Mucosa of stomach (tissue), 1 donor: ENCODE data around the gene SLC25A39.
"Not testable (repeated sequence)": the region's sequence is repeated elsewhere in the genome, so short reads cannot be mapped to it uniquely, and the experiment has no call there.

Experiments used
- H3K27me3 ChIP-seq: one replicate; pipeline ENCODE4 v1.7.0; 2013; ENCODE audit warnings: mild to moderate bottlenecking, low read length; ENCODE audit not compliant: control insufficient read depth, insufficient read depth
- H3K36me3 ChIP-seq: one replicate; pipeline ENCODE4 v1.7.0; 2013; ENCODE audit warnings: low read length; ENCODE audit not compliant: control insufficient read depth, insufficient read depth
- H3K4me1 ChIP-seq: one replicate; pipeline ENCODE4 v1.7.0; 2013; ENCODE audit warnings: mild to moderate bottlenecking, low read length; ENCODE audit not compliant: control insufficient read depth, insufficient read depth
- H3K4me3 ChIP-seq: one replicate; pipeline ENCODE4 v1.7.0; 2013; ENCODE audit warnings: low read length
- H3K9ac ChIP-seq: one replicate; pipeline ENCODE4 v1.7.0; 2013; ENCODE audit warnings: mild to moderate bottlenecking, low read length, moderate library complexity
- H3K9me3 ChIP-seq: one replicate; pipeline ENCODE4 v1.7.0; 2013; ENCODE audit warnings: mild to moderate bottlenecking, low read length, moderate library complexity; ENCODE audit not compliant: control insufficient read depth
- donor health status: Pancreatic carcinoma.

The SLC25A39 gene

DNA sequence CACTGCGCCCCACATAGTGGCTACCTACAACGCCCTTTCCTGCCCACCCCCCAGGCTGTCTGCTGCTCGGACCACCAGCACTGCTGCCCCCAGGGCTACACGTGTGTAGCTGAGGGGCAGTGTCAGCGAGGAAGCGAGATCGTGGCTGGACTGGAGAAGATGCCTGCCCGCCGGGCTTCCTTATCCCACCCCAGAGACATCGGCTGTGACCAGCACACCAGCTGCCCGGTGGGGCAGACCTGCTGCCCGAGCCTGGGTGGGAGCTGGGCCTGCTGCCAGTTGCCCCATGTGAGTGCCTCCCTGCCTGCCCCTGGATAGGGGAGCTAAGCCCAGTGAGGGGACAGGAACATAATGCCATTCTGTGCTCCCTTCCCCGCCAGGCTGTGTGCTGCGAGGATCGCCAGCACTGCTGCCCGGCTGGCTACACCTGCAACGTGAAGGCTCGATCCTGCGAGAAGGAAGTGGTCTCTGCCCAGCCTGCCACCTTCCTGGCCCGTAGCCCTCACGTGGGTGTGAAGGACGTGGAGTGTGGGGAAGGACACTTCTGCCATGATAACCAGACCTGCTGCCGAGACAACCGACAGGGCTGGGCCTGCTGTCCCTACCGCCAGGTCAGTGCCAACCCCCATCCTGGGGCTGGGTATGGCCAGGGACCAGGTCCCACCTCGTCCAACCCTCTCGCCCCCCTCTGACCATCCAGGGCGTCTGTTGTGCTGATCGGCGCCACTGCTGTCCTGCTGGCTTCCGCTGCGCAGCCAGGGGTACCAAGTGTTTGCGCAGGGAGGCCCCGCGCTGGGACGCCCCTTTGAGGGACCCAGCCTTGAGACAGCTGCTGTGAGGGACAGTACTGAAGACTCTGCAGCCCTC, 27.6 kb upstream of the SLC25A39 start:
- no peak overlapping the region for H3K4me3 ChIP-seq
- H3K4me1 ChIP-seq = peaks cover 5% of the 10 kb centered on the region
- H3K36me3 ChIP-seq = peaks cover 10% of the 10 kb centered on the region
- H3K9me3 ChIP-seq = no peaks in the 10 kb centered on the region
- H3K9ac ChIP-seq = no peak overlapping the region
- H3K27me3 ChIP-seq = no peaks in the 10 kb centered on the region

DNA sequence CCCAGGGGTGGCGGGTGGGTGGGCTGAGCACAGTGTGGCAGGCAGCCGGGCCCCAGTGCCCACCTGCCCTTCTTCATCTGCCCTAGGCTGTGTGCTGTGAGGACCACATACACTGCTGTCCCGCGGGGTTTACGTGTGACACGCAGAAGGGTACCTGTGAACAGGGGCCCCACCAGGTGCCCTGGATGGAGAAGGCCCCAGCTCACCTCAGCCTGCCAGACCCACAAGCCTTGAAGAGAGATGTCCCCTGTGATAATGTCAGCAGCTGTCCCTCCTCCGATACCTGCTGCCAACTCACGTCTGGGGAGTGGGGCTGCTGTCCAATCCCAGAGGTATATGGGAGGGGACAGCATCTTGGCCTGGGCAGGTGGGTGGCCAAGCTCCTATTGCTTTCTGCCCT, 26.8 kb upstream of the SLC25A39 start:
- Histone ChIP-seq H3K27me3 (no peaks in the 10 kb centered on the region), H3K36me3 (peaks cover 10% of the 10 kb centered on the region), H3K4me1 (peaks cover 8% of the 10 kb centered on the region), H3K9me3 (no peaks in the 10 kb centered on the region), H3K4me3 (no peak overlapping the region), H3K9ac (no peak overlapping the region)

GRCh38 chr17:44350733-44351226, 26.2 kb upstream of the SLC25A39 start:
- Histone ChIP-seq H3K9ac (no peak overlapping the region), H3K27me3 (no peaks in the 10 kb centered on the region), H3K4me1 (peaks cover 14% of the 10 kb centered on the region), H3K9me3 (no peaks in the 10 kb centered on the region), H3K36me3 (peaks cover 10% of the 10 kb centered on the region), H3K4me3 (no peak overlapping the region)

DNA sequence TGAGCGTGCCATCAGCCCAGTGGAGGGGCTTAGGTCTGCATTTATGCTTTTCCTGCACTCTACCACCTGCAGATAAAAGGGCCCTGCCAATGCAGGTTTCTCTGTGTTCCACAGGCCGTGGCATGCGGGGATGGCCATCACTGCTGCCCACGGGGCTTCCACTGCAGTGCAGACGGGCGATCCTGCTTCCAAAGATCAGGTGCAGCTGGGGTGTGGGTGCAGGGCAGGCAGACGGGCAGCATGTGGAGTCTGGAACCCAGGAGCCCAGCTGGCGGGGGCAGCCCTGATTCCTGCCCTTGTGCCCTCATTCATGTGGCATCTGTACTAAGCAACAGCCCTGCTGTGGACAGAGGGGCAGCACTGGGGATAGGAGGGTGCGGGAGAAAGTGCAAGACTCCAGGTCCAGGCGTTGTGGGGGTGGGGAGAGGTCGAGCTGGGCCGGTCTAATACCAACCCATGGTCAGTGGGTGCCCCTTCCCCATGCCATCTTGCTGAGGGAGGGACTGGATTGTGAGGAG, 25.0 kb upstream of the SLC25A39 start:
- peaks cover 16% of the 10 kb centered on the region for H3K4me1 ChIP-seq
- no peaks in the 10 kb centered on the region for H3K27me3 ChIP-seq
- H3K36me3 ChIP-seq = peaks cover 10% of the 10 kb centered on the region
- no peak overlapping the region for H3K9ac ChIP-seq
- H3K4me3 ChIP-seq = no peak overlapping the region
- no peaks in the 10 kb centered on the region for H3K9me3 ChIP-seq

- H3K36me3 ChIP-seq = peaks cover 10% of the 10 kb centered on the region
- no peak overlapping the region for H3K9ac ChIP-seq
- H3K4me1 ChIP-seq = peaks cover 20% of the 10 kb centered on the region
- H3K9me3 ChIP-seq = no peaks in the 10 kb centered on the region
- H3K27me3 ChIP-seq = no peaks in the 10 kb centered on the region
- no peak overlapping the region for H3K4me3 ChIP-seq
These were observed 24.4 kb upstream of the SLC25A39 start for GRCh38 chr17:44348988-44349364.

- no peaks in the 10 kb centered on the region for H3K9me3 ChIP-seq
- H3K27me3 ChIP-seq = no peaks in the 10 kb centered on the region
- H3K9ac ChIP-seq = no peak overlapping the region
- no peak overlapping the region for H3K4me3 ChIP-seq
- peaks cover 10% of the 10 kb centered on the region for H3K36me3 ChIP-seq
- peaks cover 17% of the 10 kb centered on the region for H3K4me1 ChIP-seq
These were observed 23.8 kb upstream of the SLC25A39 start for GRCh38 chr17:44348234-44348987.

DNA sequence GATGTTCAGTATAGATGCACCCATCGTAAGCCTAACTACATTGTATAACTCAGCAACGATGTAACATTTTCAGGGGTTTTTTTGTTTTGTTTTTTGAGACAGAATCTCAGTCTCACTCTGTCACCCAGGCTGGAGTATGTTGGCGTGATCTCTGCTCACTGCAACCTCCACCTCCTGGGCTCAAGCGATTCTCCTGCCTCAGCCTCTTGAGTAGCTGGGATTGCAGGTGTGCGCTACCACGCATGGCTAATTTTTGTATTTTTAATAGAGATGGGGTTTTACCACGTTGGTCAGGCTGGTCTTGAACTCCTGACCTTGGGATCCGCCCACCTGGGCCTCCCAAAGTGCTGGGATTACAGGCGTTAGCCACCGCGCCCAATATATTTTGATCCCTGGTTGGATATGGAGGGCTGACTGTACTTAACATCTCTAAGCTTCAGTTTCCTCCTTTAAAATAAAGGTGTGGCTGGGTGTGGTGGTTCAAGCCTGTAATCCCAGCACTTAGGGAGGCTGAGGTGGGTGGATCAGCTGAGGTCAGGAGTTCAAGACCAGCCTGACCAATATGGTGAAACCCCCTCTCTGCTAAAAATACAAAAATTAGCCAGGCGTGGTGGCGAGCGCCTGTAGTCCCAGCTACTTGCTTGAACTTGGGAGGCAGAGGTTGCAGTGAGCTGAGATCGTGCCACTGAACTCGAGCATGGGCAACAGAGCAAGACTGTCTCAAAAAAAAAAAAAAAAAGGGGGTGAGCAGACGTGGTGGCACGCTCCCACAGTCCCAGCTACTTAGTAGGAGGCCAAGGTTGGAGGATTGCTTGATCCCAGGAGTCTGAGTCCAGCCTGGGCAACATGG, 22.8 kb upstream of the SLC25A39 start:
- Histone ChIP-seq H3K36me3 (peaks cover 10% of the 10 kb centered on the region), H3K4me1 (peaks cover 15% of the 10 kb centered on the region)
- H3K9me3 ChIP-seq, H3K4me3 ChIP-seq, H3K27me3 ChIP-seq, H3K9ac ChIP-seq: not testable (repeated sequence)

DNA sequence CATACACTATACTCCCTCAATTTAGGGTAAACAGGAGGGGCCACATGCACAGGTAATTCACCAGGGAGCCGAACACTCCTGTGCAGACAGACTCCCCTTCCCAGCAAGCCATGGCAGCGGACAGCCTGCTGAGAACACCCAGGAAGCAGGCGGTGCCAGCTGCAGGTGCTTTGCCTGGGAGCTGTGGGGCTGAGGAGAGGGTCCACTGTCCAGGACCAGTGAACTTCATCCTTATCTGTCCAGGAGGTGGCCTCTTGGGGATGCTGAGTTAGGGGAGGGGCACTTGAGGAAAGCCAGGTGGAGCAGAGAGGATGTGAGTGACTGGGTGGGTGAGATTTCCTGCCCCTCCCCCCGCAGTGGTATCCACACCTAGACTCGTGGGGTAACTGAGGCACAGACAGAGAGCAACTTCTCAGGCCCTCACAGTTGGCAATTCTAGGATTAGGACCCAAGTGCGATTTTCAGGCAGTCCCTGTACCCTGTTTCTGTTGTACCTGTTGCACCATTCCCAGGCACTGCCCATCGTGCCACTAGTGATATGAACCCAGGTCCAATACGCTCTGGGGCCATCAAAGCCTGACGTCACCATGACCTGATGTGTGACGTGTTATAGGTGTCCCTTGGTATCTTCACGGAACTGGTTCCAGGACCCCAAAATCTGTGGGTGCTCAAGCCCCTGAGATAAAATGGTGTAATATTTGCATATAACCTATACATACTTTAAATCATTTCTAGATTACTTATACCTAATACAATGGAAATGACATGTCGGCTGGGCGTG, 21.6 kb upstream of the SLC25A39 start:
- peaks cover 10% of the 10 kb centered on the region for H3K36me3 ChIP-seq
- H3K9me3 ChIP-seq = no peaks in the 10 kb centered on the region
- H3K4me3 ChIP-seq = peak overlapping the region; percentile 88
- peak overlapping the region; percentile 96 for H3K9ac ChIP-seq
- H3K4me1 ChIP-seq = peaks cover 15% of the 10 kb centered on the region
- H3K27me3 ChIP-seq = no peaks in the 10 kb centered on the region

GRCh38 chr17:44345454-44346026, 20.9 kb upstream of the SLC25A39 start:
- Histone ChIP-seq H3K36me3 (peaks cover 4% of the 10 kb centered on the region), H3K27me3 (no peaks in the 10 kb centered on the region), H3K4me1 (peaks cover 15% of the 10 kb centered on the region)

GRCh38 chr17:44344939-44345453, 20.4 kb upstream of the SLC25A39 start, which contains the start of gene GRN:
Gene GRN (plus strand): TSS chr17:44345302. CDS start chr17:44349165, 3,863 bp downstream.
- H3K9ac ChIP-seq = peak within 1 kb of the TSS; percentile 96
- H3K27me3 ChIP-seq = no peaks in the 10 kb centered on the region
- peaks cover 15% of the 10 kb centered on the region for H3K4me1 ChIP-seq
- H3K36me3 ChIP-seq = no peaks in the 10 kb centered on the region
- H3K9me3 ChIP-seq = no peaks in the 10 kb centered on the region
- peak within 1 kb of the TSS; percentile 88 for H3K4me3 ChIP-seq

More at GRCh38 chr17:44345454-44346026, 20.9 kb upstream of the SLC25A39 start:
- Histone ChIP-seq H3K9ac (peak overlapping the region; percentile 96), H3K4me3 (peak overlapping the region; percentile 88), H3K9me3 (no peaks in the 10 kb centered on the region)
